CD4-positive, alpha-beta T cell (primary cell): ENCODE data around the gene ADGRG1. TPM values are rescaled to one million over a fixed set of nuclear protein-coding genes. Genes with fewer than 3 reads are reported as not detected.
A peak's percentile ranks its signal among the peaks of the same experiment; 100 is the strongest.

Source experiments
- ATAC-seq: fragments of 200-7000 bp; cut with Tn5 transposase; one replicate; pipeline ENCODE4 v1.10.0; 2022; ENCODE audit warnings: mild to moderate bottlenecking; ENCODE audit not compliant: poor library complexity
- CTCF ChIA-PET: fragments of 350-600 bp; sonication (Branson Sonifier 250); formaldehyde crosslinking; loops from one replicate; lab custom pipeline; 2021; ENCODE audit warnings: antibody characterized with exemption, inconsistent platforms; lab: Charles Lee
- POLR2A ChIA-PET: fragments of 350-600 bp; sonication (Branson Sonifier 250); formaldehyde crosslinking; loops from one replicate; lab custom pipeline; 2021; ENCODE audit warnings: antibody characterized with exemption, inconsistent platforms; lab: Charles Lee
- DNase-seq, 14 experiments: peaks; one replicate each; pipeline ENCODE4 v3.0.0-alpha.2; 2013 to 2020; ENCODE audit warnings: mixed read lengths in 2 of 14
- H3K27ac ChIP-seq, 2 donors: one replicate each; pipeline versions ENCODE4 v1.5.1 to v1.7.0; 2013; ENCODE audit warnings: low read length in 2 of 2, low read depth in 1 of 2, mild to moderate bottlenecking in 1 of 2
- H3K27me3 ChIP-seq, 2 experiments: 1 replicate in 1 of 2; 2 replicates in 1 of 2; pipeline versions ENCODE4 v1.6.1 to v1.7.0; 2013; ENCODE audit warnings: low read length in 2 of 2, control low read depth in 1 of 2, mild to moderate bottlenecking in 1 of 2, moderate library complexity in 1 of 2; ENCODE audit not compliant: insufficient read depth in 2 of 2, control insufficient read depth in 1 of 2
- H3K36me3 ChIP-seq: one replicate; pipeline ENCODE4 v1.6.1; 2013; ENCODE audit warnings: low read length, control low read depth; ENCODE audit not compliant: insufficient read depth
- H3K4me1 ChIP-seq: one replicate; pipeline ENCODE4 v1.6.1; 2013; ENCODE audit warnings: low read length, control low read depth; ENCODE audit not compliant: insufficient read depth
- H3K4me3 ChIP-seq: one replicate; pipeline ENCODE4 v1.5.1; 2013; ENCODE audit warnings: mild to moderate bottlenecking, low read length, moderate library complexity
- H3K9me3 ChIP-seq, 2 experiments: 1 replicate in 1 of 2; 2 replicates in 1 of 2; pipeline versions ENCODE4 v1.6.1 to v1.7.0; 2013; ENCODE audit warnings: low read length in 2 of 2, mild to moderate bottlenecking in 2 of 2, control low read depth in 1 of 2, moderate library complexity in 1 of 2; ENCODE audit not compliant: control insufficient read depth in 1 of 2, insufficient read depth in 1 of 2
- H3K27ac Mint-ChIP-seq: one replicate; pipeline ENCODE4 v1.8.0; 2020; ENCODE audit warnings: mixed read lengths
- H3K27me3 Mint-ChIP-seq: one replicate; pipeline ENCODE4 v1.8.0; 2021; ENCODE audit warnings: mixed read lengths
- H3K36me3 Mint-ChIP-seq: one replicate; pipeline ENCODE4 v1.8.0; 2021; ENCODE audit warnings: low read depth, mixed read lengths
- H3K4me1 Mint-ChIP-seq: one replicate; pipeline ENCODE4 v1.8.0; 2021; ENCODE audit warnings: low read depth, mixed read lengths
- H3K4me3 Mint-ChIP-seq: one replicate; pipeline ENCODE4 v1.8.0; 2020; ENCODE audit warnings: mild to moderate bottlenecking, mixed read lengths
- H3K9me3 Mint-ChIP-seq: one replicate; pipeline ENCODE4 v1.8.0; 2020; ENCODE audit warnings: mixed read lengths
- intact Hi-C, 2 experiments: fragments of 100-400 bp; cut with DNase I in 1 of 2; cut with micrococcal nuclease in 1 of 2; formaldehyde crosslinking; loops; one replicate each; pipeline versions ENCODE4 v1.15.1 to v1.9.0; 2023 to 2025; cut with DNase I, micrococcal nuclease
- total RNA-seq, 174 experiments: library from RNA in 2 of 174; stranded (reverse) in 2 of 174; gene quantifications; one replicate each; pipeline ENCODE4 v1.2.3 and lab custom pipeline; 2021 to 2026
- TF ChIP-seq, protein P1 (sequence below): fragments of 200-600 bp; IDR thresholded peaks from one replicate; pipeline ENCODE4 v1.8.0; 2022; ENCODE audit warnings: antibody characterized with exemption, mild to moderate bottlenecking

Gene ADGRG1
- total RNA-seq, 2 experiments from 2014 or later = 1.8 to 2.3 TPM

DNA sequence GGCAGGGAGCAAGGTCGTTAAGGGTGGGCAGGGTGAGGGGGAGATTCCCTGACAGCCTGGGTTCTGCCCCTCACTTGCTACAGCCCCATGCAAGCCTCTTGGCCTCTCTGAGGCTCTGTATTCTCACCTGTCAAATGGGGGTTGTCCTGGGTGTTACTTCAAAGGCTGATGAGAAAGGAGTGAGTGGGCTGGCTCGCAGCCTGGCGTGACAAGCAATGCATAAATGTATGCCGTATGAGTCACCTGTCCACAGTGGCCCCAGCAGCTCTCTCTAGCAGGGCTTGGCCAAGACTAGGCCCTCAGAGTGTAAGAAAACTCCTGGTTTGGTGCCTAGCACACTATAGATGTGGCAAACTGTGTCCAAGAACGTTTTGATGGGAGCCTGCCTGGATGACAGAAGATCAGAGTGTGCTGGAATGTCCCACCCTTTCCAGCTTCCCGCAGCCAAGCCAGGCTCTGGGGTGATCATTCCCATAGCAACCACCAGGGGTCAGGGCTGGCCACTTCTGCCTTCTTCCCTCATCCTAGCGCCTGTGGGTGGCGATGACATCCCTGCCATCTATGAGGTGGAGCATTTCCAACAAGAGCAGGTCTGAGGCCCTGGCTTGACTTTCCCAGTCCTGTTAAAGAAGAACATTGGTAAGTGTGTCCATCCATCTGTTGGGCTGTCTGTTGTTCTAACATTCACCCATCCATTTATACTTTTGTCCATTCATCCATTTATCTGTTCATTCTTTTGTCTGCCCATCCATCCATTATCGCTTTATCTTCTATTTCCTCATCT lies 37.2 kb upstream of the ADGRG1 start:
- Histone ChIP-seq H3K27ac (no peak overlapping the region), H3K4me1 (peaks cover 32% of the 10 kb centered on the region), H3K27me3 (no peaks in the 10 kb centered on the region), H3K4me3 (no peak overlapping the region), H3K9me3 (peaks cover 0 to 4% of the 10 kb centered on the region in 2 experiments), H3K36me3 (no peaks in the 10 kb centered on the region)
- peak overlapping the region; percentile 57 for H3K4me3 Mint-ChIP-seq
- ChIA-PET CTCF (interaction anchor here (0.6 to 1.6 kb wide), 6 partner anchors 10 to 60 kb away, joined by 3 to 9 read pairs (median 5); no protein-coding TSS in a partner anchor), POLR2A (interaction anchor here (0.8 to 2.8 kb wide), 5 partner anchors 11 to 59 kb away, joined by 3 to 15 read pairs (median 4); no protein-coding TSS in a partner anchor)
- H3K36me3 Mint-ChIP-seq = peaks cover 4% of the 10 kb centered on the region
- TF ChIP-seq, protein P1, sequence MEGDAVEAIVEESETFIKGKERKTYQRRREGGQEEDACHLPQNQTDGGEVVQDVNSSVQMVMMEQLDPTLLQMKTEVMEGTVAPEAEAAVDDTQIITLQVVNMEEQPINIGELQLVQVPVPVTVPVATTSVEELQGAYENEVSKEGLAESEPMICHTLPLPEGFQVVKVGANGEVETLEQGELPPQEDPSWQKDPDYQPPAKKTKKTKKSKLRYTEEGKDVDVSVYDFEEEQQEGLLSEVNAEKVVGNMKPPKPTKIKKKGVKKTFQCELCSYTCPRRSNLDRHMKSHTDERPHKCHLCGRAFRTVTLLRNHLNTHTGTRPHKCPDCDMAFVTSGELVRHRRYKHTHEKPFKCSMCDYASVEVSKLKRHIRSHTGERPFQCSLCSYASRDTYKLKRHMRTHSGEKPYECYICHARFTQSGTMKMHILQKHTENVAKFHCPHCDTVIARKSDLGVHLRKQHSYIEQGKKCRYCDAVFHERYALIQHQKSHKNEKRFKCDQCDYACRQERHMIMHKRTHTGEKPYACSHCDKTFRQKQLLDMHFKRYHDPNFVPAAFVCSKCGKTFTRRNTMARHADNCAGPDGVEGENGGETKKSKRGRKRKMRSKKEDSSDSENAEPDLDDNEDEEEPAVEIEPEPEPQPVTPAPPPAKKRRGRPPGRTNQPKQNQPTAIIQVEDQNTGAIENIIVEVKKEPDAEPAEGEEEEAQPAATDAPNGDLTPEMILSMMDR = peak; percentile 83
- peaks cover 42% of the 10 kb centered on the region for H3K4me1 Mint-ChIP-seq
- H3K27ac Mint-ChIP-seq = peak overlapping the region; percentile 70
- ATAC-seq (peak; percentile 45), DNase-seq (peak; percentile 40 to 81 (median 52))
- H3K9me3 Mint-ChIP-seq = peaks cover 3% of the 10 kb centered on the region
- no peaks in the 10 kb centered on the region for H3K27me3 Mint-ChIP-seq
- intact Hi-C loops = loop anchor here (1.0 to 5.0 kb wide), 3 partner anchors 14 to 141 kb away; no protein-coding TSS in a partner anchor

DNA sequence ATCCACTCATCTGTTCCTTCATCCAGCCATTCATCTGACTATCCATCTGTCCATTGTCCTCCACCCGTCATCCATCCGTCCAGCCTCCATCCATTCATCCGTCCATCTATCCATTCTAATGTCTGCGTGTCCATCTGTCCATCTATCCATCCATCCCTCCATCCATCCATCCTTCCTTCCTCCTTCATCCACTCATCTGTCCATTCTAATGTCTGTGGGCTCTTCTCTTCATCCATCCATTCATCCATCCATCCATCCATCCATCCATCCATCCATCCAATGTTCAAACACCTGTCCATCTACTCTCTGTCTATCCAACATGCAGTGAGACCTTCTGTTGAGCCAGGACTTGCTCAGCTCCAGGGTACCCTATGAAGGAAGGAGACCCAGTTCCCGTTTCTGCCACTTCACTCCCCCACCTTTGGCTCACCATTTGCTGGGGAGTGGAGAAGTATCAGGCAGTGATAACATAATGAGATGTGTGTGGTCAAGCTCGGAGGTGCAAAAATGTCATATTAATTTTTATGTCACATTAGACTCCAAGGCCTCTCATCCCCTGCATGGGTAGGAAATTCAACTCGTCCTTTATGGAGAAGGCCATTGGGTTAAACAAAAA lies 36.5 kb upstream of the ADGRG1 start:
- H3K4me1 Mint-ChIP-seq = peaks cover 42% of the 10 kb centered on the region
- POLR2A ChIA-PET = interaction anchor here (0.9 to 2.8 kb wide), 5 partner anchors 10 to 38 kb away, joined by 3 to 15 read pairs (median 3); no protein-coding TSS in a partner anchor

More for the DNA sequence above, 36.5 kb upstream of the ADGRG1 start:
- DNase-seq (no peak), ATAC-seq (no peak)
- Mint-ChIP-seq H3K4me3 (peak overlapping the region; percentile 57), H3K9me3 (peaks cover 3% of the 10 kb centered on the region), H3K27me3 (no peaks in the 10 kb centered on the region), H3K27ac (peak overlapping the region; percentile 70), H3K36me3 (peaks cover 4% of the 10 kb centered on the region)
- H3K9me3 ChIP-seq = peaks cover 4 to 5% of the 10 kb centered on the region in 2 experiments
- peak overlapping the region in 1 of 2 donors; percentile 52 for H3K27ac ChIP-seq
- TF ChIP-seq, protein P1 = no peak
- peak overlapping the region; percentile 7 for H3K4me3 ChIP-seq
- peaks cover 32% of the 10 kb centered on the region for H3K4me1 ChIP-seq
- H3K27me3 ChIP-seq = no peaks in the 10 kb centered on the region
- no peaks in the 10 kb centered on the region for H3K36me3 ChIP-seq
- intact Hi-C loops = loop anchor here (1.0 to 5.0 kb wide), 5 partner anchors 9 to 143 kb away; partner anchors contain the start of gene KATNB1 (in 1 of the 2)
- CTCF ChIA-PET = interaction anchor here (1.1 to 1.6 kb wide), 2 partner anchors 15 to 57 kb away, joined by 4 to 5 read pairs; no protein-coding TSS in a partner anchor
